Left hindlimb (tissue), 1 donor: Measurements from ENCODE around the gene TUT7.
"Not testable (repeated sequence)": the region's sequence is repeated elsewhere in the genome, so short reads cannot be mapped to it uniquely, and the experiment has no call there.

Experiments used
- DNase-seq: peaks from one replicate; pipeline ENCODE4 v3.0.0-alpha.2; 2018

TUT7 gene

DNA sequence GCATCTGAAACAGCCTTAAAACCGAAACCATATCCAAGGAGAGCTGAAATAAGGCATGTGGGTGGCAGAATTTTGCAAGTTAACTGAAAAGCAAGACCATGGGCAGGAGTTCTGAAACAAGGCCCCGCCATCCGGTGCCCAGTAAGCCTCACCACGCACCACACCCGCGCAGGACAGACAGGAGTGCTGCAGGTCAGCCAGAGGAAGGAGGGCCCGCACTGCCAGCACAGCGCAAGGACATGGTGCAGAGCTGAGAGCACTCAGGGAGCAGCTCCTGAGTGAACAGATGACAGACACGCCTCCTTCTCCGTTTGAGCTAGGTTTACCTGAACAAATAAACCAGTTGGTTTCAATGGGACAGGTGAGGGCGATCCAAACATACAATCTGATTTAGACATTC lies 55.3 kb downstream of the TUT7 start:
- no peak for DNase-seq

DNA sequence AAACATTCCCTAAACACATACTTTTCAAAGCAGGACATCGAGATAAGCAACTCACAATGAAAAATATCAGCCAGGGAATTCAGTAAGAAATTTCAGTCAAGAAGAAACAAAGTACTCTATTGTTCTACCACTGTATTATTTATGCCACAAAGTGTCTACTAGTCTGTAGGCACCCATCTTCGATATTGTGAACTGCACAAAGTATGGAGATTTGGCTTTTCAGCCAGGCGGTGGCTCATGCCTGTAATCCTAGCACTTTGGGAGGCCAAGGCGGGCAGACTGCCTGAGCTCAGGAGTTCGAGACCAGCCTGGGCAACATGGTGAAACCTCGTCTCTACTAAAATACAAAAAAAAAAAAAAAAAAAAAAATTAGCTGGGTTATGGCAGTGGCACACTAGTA lies 63.9 kb downstream of the TUT7 start:
- DNase-seq: not testable (repeated sequence)

DNA sequence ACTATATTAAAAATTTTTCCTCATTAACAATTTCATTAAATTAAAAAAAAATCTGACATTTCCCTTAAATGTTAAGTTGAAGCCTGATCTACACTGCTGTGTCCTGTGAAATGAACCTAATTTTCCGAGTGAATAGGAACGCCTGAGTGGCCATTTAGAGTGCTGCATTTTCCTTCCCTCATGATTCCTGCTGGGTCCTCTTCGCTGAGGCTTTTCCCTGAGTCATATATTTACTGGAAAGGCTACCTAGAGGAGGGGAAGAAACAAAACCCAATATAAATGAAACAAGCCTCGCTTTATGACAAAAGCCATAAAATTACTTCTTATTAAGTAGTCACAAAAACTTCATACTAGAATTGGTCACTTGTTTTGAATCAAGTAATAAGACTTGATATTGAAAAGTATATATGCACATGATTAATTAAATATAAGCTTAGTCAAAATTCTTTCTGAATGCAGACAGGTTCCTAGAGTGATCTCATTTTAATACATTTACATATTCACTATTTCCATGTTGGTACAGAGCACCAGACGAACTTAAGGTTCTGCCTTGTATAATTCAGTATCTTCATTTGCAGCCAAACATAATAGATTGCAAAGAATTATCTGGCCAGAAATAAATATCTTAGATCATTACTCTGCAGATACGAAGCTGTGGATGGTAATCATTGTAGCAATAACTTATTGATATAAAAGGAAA lies 65.6 kb downstream of the TUT7 start:
- no peak for DNase-seq

DNA sequence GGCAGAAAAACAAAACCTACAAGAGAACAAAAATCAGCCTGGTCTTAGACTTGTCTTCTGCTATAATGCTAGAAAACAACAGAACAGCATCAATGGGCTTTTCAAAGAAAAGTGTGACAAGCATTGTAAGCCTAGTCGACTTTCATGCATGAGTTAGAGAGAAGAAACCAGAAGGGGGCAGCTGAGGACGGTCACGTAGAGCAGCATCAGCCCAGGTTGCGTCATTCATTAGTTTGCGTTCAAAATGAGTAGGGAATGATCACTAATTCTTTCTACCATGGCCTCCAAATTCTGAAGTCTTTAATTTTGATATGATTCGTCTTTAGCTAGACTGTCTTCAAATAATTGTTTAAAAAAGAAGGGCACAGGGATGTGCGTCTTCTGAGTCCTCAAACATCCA lies 67.2 kb downstream of the TUT7 start:
- no peak for DNase-seq

DNA sequence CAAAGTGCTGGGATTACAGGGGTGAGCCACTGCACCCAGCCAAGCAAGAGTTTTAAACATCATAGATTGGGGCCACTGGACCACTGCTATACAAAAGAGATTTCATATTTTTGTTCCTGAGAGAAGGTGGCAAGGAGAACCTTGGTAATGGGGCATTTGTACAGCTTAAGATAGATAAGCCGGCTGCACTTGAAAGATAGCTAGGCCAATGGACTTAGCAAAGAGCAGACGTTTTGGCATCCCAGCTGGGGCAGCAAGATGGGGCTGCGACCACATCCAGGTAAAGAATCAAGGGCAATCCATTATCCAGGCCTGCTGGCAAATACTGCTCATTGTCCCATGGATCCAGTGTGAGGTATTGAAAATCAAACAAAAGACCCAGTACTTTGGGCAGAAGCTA lies 67.9 kb downstream of the TUT7 start:
- DNase-seq: no peak

DNA sequence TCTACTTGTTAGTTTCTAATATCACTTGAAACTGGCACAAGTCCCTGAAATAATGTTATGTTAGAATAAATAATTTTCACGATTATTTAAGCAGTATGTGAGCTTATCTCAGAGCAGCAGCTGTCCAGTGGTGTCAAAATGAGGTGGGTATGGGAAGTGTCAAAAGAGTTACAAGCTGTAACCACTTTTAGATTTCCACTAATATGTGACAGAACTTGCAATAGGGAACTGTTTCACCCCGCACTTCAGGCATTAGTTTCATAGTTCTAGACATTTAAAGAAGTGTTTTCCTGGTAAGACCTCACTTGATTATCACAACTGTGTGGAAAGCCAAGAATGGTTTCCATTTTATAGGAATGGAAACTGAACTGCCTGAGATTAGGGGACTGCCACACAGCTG lies 68.9 kb downstream of the TUT7 start:
- no peak for DNase-seq

DNA sequence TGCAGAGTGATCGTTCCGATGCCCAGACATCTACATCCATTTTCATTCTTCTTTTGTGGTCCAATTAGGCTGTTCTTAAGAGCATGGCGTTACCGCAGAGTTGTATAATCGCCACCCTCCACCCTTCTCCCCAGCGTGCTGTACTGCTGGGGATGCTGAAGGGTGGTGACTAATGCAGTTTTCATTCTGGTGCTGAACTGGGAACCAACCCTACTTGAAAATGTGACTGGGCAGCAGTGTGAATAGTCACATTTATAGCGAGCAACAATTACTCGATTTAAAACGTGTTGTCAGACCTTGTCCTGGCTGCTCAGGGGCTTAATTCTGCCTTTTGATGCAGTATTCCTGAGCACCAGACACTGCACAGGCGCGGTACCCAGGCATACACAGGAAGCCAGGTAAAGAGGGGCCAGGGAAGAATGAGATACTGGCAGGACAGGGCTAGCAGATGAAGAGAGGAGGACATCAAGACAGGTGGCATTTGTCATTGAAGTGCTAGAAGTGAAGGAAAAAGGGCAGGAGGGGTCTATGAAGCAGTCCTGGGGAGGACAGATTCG lies 71.2 kb downstream of the TUT7 start:
- no peak for DNase-seq

DNA sequence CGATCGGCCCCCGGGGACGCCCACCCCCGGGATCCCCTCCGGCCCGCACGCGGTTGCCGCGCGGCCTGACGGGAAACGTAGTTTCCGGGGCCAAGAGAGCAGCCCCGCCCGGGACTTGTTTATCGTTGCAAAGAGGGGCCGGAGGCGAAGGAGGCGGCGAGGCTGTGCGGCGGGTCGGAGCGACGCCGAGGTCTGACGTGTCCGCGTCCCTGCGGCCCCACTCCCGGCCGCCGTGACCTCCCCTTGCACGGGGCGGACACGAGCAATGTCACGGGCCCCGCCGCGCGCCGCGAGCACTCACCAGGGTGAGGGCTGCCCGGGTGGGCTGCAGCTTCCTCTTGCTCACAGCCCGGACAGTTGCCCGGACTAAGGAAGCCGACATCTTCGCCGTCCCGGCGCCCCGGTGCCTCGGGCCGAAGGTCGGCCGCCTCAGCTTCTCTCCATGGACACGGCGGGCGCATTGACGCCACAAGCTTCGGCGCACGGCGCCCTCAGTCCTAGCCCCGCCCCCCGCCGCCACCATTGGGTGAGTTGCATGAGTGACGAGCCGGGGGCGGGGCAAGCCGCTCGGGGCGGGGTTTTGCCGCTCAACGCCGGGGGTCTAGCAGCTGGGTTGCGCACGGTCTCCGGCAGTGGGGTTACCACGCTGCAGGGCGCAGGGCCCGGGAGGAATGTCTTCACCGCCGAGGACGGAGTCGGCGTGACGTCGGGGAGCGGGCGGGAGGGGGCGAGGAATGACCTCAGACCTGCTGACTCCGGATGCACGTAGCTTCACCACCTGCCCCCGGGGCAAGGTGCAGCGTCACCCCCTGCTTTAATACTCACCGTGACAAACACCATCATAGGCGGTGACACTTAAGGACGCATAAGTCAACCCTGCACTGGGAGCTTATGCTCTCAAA lies 71.9 kb downstream of the TUT7 start, which contains the start of gene ISCA1:
Gene ISCA1, minus strand, starts transcription at position 462 of the 902 bp plus-strand sequence. Its CDS starts 80 bp downstream, at position 382.
- DNase-seq: peak; percentile 97

DNA sequence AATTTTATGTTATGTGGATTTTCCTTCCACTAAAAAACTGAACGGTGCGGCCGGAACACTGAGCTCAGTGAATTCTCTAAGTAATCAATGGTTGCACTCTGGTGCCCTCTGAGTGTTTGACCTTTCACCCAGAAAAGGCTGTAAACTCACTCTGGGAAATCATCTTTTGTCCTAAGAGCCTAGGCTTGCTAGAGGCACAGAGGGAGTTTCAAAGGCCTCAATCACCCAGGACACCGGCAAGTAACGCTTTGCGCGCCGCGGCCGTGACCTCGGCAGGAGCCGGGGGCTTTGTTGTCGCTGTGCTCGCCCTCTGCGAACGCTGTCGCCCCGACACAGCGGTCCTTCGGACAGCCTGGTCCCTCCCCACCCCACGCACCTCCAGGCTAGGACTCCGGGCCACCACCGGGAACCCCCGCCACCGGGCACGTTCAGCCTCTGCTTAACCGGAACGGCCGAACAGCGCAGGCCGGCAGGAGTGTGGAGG lies 72.6 kb downstream of the TUT7 start:
- DNase-seq: no peak

DNA sequence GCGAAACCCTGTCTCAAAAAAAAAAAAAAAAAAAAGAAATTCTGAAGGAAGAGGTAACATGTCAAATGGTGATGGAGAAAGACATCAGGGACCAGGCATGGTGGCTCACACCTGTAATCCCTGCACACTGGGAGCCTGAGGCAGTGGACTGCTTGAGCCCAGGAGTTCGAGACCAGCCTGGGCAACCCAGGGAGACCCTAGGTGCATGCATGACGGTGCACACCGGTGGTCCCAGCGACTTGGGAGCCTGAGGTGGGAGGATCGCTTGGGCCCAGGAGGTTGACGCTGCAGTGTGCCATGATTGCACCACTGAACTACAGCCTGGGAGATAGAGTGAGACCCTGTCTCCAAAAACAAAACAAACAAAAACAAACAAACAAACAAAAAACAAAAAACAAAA lies 73.6 kb downstream of the TUT7 start:
- no peak for DNase-seq

DNA sequence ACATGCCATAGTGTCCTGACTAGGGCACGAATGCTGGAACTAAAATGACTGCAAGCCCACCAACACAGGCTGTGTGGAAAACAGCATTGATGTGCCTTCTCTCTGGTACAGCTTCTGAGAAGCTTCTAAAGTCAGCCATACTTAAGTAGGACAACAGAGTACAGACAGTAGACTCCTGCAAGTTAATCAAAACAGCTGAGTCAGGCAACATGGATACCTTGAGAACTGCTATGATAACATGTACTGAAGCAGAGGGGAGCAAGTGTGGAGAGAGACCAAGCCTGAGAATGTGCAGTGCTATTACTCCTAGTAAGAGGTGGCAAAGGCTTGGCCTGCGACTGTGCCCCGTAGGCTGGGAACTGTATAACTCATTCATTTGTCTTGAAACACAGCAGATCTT lies 74.4 kb downstream of the TUT7 start:
- DNase-seq: no peak

DNA sequence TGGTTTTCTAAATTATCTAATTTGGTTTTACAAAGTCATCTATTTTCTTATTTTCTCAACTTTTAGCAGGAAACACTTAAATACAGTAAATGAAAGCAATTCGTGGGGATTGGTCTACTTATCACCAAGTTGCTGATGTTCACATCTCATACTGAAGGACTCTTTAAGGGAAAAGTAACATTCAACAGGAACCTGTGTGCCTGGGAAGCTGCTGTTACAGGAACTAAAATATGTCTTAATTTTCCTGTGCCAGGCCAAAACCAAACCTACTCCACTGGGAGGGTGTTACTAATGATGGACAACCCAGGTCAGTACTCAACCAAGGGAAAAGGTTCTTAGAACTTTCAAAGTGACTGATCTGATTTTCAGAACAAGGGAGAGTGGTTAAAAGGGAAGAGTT lies 77.1 kb downstream of the TUT7 start:
- DNase-seq: no peak

DNA sequence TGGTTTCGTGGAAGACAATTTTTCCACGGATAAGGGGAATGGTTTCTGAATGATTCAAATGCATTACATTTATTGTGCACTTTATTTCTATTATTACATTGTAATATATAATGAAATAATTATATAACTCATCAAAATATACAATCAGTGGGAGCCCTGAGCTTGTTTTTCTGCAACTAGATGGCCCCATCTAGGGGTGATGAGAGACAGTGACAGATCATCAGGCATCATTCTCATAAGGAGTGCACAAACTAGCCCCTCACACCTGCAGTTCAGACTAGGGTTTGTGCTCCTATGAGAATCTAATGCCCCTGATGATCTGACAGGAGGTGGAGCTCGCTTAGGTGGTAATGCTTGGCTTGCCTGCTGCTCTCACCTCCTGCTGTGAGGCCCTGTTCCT lies 78.2 kb downstream of the TUT7 start:
- no peak for DNase-seq

DNA sequence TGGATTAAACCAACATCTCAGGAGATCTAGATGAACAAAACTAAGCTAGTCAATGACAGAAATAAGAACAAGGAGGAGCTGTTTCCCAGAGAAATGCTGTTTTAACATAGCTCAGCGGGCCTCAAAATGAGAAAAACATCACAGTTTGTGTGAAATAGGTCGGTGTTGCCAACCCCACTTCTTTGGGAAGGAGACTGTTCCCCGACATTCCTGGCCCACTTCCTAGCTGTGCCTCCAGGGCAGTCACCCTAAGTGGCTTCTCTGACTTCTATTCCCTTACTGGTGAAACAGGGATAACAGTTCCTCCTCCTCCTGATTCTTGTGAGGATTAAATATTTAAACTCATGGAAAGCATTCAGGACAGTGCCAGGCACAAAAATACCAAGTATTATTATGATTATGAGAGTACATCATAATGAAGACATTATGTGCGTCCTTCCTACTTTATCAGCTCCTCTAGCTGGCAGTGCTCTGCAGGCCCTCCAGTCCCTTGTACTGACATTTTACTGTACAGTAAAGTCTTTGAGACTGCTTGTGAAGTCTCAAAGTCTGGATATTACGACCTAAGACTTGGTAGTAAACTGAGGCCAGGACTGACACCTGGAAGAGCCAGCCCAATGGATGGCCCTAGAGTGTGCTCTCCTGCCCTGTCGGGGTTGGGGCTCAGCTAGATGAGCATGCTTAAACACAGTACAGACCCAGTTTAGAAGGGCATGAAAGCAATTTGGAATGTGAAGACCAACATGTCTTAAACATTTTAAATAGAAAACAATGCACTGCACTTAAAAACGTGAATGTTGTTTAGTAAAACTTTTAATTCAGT lies 79.2 kb downstream of the TUT7 start:
- DNase-seq: no peak

DNA sequence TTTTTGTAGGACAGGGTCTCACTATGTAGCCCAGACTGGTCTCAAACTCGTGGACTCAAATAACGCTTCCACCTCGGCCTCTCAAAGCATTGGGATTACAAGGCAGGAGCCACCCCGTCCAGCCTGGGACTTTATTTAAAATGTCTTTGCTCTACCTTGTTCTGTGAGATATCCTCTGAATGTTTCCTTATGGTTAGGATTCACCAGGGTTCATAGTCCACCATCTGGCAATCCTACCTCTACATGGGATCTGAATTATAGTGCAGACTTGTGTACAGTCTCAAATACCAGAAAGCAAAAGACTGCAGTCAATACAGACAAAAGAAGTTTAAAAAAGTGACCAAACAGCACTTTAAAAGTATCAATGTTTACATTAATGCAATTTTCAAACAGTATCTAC lies 82.0 kb downstream of the TUT7 start:
- no peak for DNase-seq

DNA sequence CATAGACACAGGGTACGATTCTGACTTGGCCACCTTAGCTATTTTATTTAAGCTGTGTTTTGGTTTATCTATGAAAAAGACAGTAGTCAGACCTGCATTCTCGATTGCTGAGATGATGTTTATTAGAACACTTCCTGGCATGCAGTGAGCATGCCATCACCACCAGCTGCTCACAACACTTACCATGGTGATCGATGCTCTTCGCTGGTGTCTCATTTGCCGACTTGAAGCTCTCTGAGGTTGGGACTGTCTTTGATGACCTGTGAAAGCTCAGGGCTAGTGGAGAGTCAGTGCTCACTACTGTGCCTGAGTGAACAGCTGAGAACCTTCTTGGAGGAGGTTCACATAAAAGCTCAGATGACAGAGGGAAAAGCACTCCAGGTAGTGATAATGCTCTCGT lies 90.3 kb downstream of the TUT7 start:
- no peak for DNase-seq

DNA sequence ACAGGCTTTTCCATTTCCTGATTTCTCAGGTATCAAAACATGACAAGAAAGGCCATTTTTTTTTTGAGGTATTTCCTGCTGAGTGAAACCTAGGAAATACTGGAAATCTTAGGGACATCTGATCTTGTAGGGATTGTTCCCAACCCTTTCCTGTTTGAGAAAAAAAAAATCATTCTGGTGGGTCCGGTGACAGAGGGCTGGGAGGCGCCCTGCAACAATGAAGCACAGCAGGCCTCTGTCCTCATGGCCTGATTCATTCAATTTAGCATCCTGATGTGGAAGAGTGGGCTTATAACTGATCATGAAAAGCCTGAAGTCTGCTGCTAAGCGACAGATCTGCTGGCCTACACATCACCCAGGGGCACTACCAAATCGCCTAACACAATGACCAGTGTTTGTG lies 91.7 kb downstream of the TUT7 start:
- no peak for DNase-seq

DNA sequence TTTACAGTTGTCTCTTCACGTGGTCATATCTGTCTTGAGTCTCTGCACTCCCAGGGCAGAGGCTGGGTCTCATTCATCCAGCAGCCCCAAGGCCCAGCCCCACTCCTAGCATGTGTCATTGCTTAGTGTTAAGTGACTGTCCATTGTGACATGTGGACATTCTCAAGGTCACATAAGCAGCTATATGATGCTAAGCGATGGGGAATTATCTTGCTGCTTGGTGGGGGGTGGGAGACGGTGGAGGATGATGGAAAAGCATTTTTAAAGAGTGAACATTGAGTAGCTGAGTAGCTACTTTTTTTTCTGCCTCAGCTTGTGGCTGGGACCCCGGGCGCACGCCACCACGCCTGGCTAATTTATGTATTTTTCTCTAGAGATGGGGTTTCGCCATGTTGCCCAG lies 94.7 kb downstream of the TUT7 start, which contains the start of gene C9orf153:
Gene C9orf153, minus strand, starts transcription at position 101 of the 400 bp plus-strand sequence. CDS start 30,054 bp downstream, outside the sequence.
- no peak for DNase-seq

DNA sequence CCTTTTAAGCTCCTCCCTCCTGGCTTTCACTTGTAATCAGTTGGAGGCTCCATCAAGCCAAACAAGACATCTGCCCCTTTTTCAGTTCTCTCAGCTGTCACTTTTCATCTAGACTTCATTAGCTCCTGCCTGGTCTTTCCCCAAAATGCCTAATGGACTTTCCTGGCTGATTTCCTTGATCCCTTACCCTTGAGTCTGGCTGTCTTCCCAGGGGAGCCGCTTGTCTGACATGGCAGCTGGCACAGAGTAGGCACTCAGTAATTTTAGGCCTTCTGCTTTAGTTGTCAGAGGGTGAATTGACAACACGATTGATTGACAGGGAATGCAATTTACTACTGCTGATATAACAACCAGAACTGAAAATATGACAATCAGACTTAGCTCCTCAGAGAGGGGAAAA lies 96.8 kb downstream of the TUT7 start:
- DNase-seq: no peak

DNA sequence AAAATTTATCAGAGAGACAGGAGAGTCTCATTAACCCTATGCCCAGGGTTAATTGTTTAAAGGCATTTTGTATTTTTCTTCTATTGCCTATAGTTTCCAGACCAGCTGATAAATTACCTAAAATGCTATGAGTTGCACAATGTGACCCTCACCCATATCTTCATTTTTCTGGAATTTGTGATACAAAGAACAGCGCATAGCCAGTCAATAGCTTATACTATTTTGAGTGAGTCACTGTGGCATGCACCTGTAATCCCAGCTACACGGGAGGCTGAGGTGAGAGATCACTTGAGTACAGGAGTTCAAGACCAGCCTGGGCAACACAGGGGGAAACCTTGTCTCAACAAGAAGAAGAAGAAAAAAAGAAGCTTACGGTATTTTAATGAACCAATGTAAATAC lies 97.6 kb downstream of the TUT7 start:
- DNase-seq: no peak

DNA sequence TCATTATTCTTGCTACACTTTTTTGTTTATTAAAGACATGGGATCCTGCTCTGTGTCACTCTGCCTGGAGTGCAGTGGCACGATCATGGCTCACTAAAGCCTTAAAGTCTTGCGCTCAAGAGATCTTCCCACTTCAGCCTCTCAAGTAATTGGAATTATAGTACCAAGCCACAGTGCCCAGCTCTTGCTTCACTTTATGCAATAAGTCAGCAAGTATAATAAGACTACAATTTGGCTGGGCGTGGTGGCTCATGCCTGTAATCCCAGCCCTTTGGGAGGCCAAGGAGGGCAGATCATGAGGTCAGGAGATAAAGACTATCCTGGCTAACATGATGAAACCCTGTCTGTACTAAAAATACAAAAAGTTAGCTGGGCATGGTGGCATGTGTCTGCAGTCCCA lies 100.6 kb downstream of the TUT7 start:
- no peak for DNase-seq

DNA sequence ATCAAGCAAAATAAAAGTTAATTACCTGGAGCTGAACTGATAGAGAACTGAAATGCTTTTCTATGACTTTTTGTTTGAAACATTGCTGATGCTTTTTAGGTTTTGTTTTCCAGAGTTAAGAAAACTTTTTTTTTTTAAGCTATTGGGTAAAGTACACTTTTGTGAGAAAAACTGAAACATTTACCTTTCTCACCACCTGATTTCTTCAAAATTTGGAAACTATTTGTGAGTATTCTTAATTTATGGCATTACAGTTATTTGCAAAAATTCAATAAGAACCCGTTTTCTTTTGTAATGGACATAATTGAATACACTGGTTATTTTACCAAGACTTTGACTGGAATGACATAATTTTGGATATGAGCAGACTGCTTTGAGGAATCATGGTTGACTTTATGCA lies 101.3 kb downstream of the TUT7 start:
- no peak for DNase-seq

DNA sequence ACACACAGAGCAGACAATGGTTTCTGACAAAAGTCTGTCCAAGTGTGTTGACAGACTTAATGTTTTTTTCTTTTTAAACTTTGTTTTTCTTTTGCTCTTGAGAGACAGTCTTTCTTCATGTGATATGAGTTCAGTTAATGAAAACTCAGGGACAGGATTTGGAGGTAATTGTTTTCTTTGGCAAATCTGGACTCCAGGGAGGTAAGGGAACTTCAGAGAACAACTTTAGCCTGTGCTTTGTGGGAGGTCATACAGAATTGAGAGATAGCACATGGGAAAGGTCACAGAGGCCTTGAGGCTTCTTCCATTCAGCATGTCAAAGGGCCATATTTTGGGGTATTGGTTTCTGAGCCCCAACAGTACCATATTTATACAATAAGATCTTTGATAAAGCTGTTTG lies 104.1 kb downstream of the TUT7 start:
- DNase-seq: no peak
